Body of pancreas (tissue), 4 donors: ENCODE measurements around the gene SASH3.

ENCODE experiments used
- CTCF ChIP-seq, 7 experiments: fragments of 450-650 bp in 4 of 7; fragments of 200-600 bp in 3 of 7; sonication (generic) in 3 of 7; IDR thresholded peaks; one replicate each; pipeline ENCODE4 v1.5.1; 2016 to 2019; ENCODE audit warnings: antibody characterized with exemption in 7 of 7
- POLR2A ChIP-seq, 3 donors: fragments of 450-650 bp; IDR thresholded peaks; one replicate each; pipeline ENCODE4 v1.6.1; 2016; ENCODE audit warnings: antibody characterized with exemption in 3 of 3, mild to moderate bottlenecking in 2 of 3

- TF ChIP-seq CTCF (IDR thresholded peaks at IDR 0.05) (no peak), POLR2A (IDR thresholded peaks at IDR 0.05) (no peak)
These were observed 3.0 kb downstream of the SASH3 start for GRCh38 chrX:129782706-129783105.
